ENCODE data around the gene SH2D3A.

Gene SH2D3A

DNA sequence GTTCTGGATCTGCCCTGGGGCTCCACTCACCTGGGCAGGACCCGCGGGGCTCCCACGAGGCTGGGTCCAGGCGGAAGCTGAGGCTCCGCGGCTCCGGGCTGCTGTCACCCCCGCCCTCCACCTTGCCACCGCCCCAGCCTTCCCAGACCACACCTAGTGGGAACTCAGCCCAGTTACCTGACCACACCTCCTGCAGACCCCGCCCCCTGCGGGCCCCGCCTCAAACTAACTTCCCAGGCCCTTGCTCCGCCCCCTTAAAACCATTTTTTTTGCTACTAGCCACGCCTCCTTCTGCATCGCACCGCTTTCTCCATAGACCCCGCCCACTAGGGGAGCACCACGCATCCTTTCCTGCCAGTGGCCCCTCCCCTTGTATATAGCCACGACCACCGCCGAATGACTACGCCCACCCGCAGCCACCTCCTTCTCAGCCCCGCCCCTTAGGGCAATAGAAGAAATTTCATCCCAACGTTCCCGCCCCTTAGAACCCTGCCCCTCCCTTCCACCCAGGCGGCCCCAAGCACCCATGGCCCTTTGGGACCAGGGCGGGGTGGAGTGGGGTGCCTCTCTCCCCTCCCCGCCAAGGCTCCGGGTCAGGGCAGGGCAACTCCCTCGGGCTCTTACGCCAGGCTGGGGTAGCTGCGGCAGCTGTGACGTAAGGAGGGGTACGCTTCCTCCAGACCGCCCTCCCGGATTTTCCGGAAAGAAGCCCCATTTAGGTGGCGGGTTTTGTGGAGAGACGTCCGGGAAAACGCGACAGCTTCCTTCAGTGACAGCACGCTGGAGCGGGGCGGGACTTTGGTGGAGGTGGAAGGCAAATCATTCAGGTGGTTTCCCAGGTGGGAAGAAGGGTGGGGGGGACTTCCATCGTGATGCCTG is at the start of gene SH2D3A:
Gene SH2D3A (minus strand): TSS at position 79 of the 879 bp plus-strand sequence. CDS start 3,687 bp downstream, outside the sequence.
- TF ChIP-seq, protein P1, sequence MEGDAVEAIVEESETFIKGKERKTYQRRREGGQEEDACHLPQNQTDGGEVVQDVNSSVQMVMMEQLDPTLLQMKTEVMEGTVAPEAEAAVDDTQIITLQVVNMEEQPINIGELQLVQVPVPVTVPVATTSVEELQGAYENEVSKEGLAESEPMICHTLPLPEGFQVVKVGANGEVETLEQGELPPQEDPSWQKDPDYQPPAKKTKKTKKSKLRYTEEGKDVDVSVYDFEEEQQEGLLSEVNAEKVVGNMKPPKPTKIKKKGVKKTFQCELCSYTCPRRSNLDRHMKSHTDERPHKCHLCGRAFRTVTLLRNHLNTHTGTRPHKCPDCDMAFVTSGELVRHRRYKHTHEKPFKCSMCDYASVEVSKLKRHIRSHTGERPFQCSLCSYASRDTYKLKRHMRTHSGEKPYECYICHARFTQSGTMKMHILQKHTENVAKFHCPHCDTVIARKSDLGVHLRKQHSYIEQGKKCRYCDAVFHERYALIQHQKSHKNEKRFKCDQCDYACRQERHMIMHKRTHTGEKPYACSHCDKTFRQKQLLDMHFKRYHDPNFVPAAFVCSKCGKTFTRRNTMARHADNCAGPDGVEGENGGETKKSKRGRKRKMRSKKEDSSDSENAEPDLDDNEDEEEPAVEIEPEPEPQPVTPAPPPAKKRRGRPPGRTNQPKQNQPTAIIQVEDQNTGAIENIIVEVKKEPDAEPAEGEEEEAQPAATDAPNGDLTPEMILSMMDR (IDR thresholded peaks at IDR 0.05; ENCODE audit: low read depth, low read length) = no peak
- peak within 1 kb of the TSS; percentile 14 to 23 for H3K4me3 ChIP-seq (replicated peaks in 1 of 2; ENCODE audit: low read depth in 2 of 2, low read length in 2 of 2)
- DNase-seq (ENCODE audit: low read depth in 2 of 2) = peak; percentile 37 to 49

DNA sequence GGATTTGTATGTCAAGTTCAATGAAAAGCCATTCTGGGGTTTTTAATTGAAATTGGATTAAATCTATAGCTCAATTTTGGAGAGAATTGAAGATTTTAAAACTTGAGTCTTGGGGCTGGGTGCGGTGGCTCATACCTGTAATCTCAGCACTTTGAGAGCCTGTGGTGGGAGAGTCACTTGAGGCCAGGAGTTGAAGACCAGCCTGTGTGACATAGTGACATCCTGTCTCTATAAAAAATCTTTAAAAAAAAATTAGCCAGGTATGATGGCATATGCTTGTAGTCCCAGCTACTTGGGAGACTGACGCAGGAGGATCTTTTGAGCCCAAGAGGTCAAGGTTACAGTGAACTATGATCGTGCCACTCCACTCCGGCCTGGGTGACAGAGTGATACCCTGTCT is 46.4 kb upstream of the SH2D3A start:
- DNase-seq (ENCODE audit: low read depth in 2 of 2) = no peak
- no peak overlapping the region for H3K4me3 ChIP-seq (replicated peaks in 1 of 2; ENCODE audit: low read depth in 2 of 2, low read length in 2 of 2)
- TF ChIP-seq, protein P1 (IDR thresholded peaks at IDR 0.05; ENCODE audit: low read depth, low read length) = no peak

DNA sequence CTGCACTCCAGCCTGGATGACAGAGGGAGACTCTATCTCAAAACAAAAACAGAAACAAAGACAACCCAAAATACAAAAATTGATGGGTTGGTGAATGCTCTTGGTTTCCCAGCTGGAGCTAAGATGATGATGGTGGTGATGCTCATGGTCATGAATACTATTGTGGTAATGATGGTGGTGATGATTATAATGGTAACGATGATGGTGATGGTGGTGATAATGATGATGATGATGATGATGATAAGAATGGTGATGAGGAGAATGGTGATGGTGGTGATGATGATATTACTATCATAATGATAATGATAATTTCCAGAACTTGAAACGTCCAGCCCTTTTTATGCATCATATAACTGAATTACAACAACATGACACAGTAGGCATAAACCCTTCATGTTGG is 45.4 kb upstream of the SH2D3A start:
- DNase-seq (ENCODE audit: low read depth in 2 of 2) = no peak
- no peak overlapping the region for H3K4me3 ChIP-seq (replicated peaks in 1 of 2; ENCODE audit: low read depth in 2 of 2, low read length in 2 of 2)
- TF ChIP-seq, protein P1 (IDR thresholded peaks at IDR 0.05; ENCODE audit: low read depth, low read length) = no peak

DNA sequence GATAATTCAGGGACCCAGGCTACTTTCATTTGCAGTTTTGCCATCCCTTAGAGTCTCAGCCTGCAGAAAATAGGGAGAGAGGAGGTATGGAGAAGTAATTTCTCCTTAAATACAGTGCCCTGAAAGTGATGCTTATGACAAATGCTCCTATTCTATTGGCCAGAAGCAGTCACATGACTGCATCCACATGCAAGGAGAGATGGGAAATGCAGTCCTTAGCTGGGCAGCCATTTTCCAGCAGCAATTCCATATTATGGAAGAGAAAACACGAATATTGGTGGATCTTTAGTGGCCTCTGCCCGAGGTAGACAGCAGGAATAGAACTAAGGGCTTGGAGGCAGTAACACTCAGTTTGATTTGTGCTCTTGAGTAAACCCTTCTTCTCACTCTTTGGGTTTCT is 44.7 kb upstream of the SH2D3A start:
- TF ChIP-seq, protein P1 (IDR thresholded peaks at IDR 0.05; ENCODE audit: low read depth, low read length) = no peak
- peak; percentile 79 to 88 for DNase-seq (ENCODE audit: low read depth in 2 of 2)
- no peak overlapping the region for H3K4me3 ChIP-seq (replicated peaks in 1 of 2; ENCODE audit: low read depth in 2 of 2, low read length in 2 of 2)

DNA sequence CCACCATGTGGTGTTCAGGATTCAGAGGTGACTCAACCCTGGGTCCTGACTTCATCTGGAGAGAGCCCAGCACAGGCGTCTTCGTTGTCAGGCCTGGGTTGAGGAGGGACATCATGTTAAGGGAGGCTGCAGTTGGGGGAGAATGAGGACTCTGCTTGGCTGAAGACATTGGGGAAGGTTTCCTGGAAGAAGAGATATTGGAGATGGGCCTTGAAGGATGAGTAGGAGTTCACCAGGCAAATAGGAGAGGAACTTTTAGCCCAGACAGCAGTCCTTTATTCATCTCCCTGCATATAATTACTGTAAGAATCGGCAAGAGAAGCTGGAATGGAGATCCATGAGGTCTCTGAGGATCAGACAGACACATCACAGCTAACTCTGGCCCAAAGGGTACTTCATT is 44.1 kb upstream of the SH2D3A start:
- H3K4me3 ChIP-seq (replicated peaks in 1 of 2; ENCODE audit: low read depth in 2 of 2, low read length in 2 of 2) = no peak overlapping the region
- TF ChIP-seq, protein P1 (IDR thresholded peaks at IDR 0.05; ENCODE audit: low read depth, low read length) = no peak
- no peak for DNase-seq (ENCODE audit: low read depth in 2 of 2)

DNA sequence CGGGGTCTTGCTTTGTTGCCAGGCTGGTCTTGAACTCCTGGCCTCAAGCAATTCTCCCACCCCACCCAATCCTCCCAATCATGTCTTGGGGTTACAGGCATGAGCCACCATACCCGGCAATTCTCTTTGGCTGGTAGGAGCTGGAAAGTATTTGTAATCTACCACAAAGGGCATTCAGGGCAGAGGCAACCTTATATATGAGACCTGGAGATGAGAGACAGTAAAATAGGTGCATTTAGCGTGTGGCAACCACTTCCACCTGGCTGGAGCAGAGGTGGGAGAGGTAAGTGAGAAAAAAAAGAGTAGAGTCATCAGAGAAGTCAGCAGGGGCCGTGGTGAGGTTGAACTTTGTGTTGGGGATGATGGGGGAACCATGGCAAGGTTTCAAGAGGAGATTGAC is 42.0 kb upstream of the SH2D3A start:
- no peak for DNase-seq (ENCODE audit: low read depth in 2 of 2)
- TF ChIP-seq, protein P1 (IDR thresholded peaks at IDR 0.05; ENCODE audit: low read depth, low read length) = no peak

More for the DNA sequence above, 42.0 kb upstream of the SH2D3A start:
- no peak overlapping the region for H3K4me3 ChIP-seq (replicated peaks in 1 of 2; ENCODE audit: low read depth in 2 of 2, low read length in 2 of 2)

Measured in cardiac fibroblast (primary cell).